GM12878 (cell line): Measurements from ENCODE around the gene SOX30. TPM values are rescaled to one million over a fixed set of nuclear protein-coding genes. Genes with fewer than 3 reads are reported as not detected.

Experiments
- ATAC-seq: fragments of 200-7000 bp; cut with Tn5 transposase; 3 replicates; pipeline ENCODE4 v1.9.1; 2020; ENCODE audit warnings: mild to moderate bottlenecking, moderate library complexity
- BruUV-seq: library from RNA; stranded (reverse); fragments of 400-500 nt; replicated peaks from 2 replicates; lab custom pipeline; 2021; lab: Mats Ljungman, UMichigan
- CTCF ChIA-PET: fragments of 300-600 bp; sonication (Branson Sonifier 250); formaldehyde crosslinking; extraction: SDS; loops from one replicate; lab custom pipeline; 2021; ENCODE audit warnings: inconsistent platforms; lab: Yijun Ruan, JAX
- POLR2A ChIA-PET: fragments of 350-600 bp; formaldehyde crosslinking; extraction: SDS; loops from one replicate; lab custom pipeline; 2021; ENCODE audit warnings: inconsistent platforms; lab: Charles Lee
- RAD21 ChIA-PET: fragments of 300-600 bp; sonication (Branson Sonifier 250); formaldehyde crosslinking; loops from one replicate; lab custom pipeline; 2023; ENCODE audit warnings: antibody characterized with exemption; ENCODE audit not compliant: unreplicated experiment; lab: Charles Lee
- SMC1A ChIA-PET: fragments of 300-600 bp; sonication (Branson Sonifier 250); formaldehyde crosslinking; loops from one replicate; lab custom pipeline; 2023; ENCODE audit not compliant: unreplicated experiment, uncharacterized antibody; lab: Charles Lee
- DNase-seq: peaks from one replicate; pipeline ENCODE4 v3.0.0-alpha.2; 2011; ENCODE audit warnings: low read depth, low spot score
- FAIRE-seq: peaks from 3 replicates; lab custom pipeline; 2011; peaks lifted over from hg19 to GRCh38; lab: Jason Lieb, UNC
- H2AFZ ChIP-seq: 2 replicates; pipeline ENCODE4 v1.6.0; 2011; ENCODE audit warnings: low read depth, low read length, control low read depth; ENCODE audit not compliant: control insufficient read depth
- H3K27ac ChIP-seq: 2 replicates; pipeline ENCODE4 v1.5.1; 2011; ENCODE audit warnings: control low read depth; ENCODE audit not compliant: control insufficient read depth, insufficient read depth
- H3K27me3 ChIP-seq, 2 experiments: replicated peaks in 1 of 2; 2 replicates each; pipeline versions ENCODE4 v1.6.0 to v1.6.1; 2011; ENCODE audit warnings: low read length in 1 of 2; ENCODE audit not compliant: control insufficient read depth in 2 of 2, insufficient read depth in 2 of 2
- H3K36me3 ChIP-seq, 2 experiments: 2 replicates each; pipeline ENCODE4 v1.5.1; 2011; ENCODE audit warnings: low read length in 1 of 2; ENCODE audit not compliant: control insufficient read depth in 2 of 2, insufficient read depth in 2 of 2
- H3K4me1 ChIP-seq: 2 replicates; pipeline ENCODE4 v1.6.1; 2011; ENCODE audit warnings: mild to moderate bottlenecking, low read length, moderate library complexity, mixed read lengths; ENCODE audit not compliant: control insufficient read depth, insufficient read depth
- H3K4me2 ChIP-seq: 2 replicates; pipeline ENCODE4 v1.6.0; 2011; ENCODE audit warnings: control low read depth; ENCODE audit not compliant: control insufficient read depth, insufficient read depth
- H3K4me3 ChIP-seq: fragments of 200-600 bp; sonication (generic); 2 replicates; pipeline ENCODE4 v1.5.1; 2016
- H3K79me2 ChIP-seq: 2 replicates; pipeline ENCODE4 v1.6.0; 2011; ENCODE audit warnings: low read length; ENCODE audit not compliant: control insufficient read depth, insufficient read depth
- H3K9ac ChIP-seq: 2 replicates; pipeline ENCODE4 v1.8.0; 2011; ENCODE audit warnings: low read length, control low read depth, mixed read lengths; ENCODE audit not compliant: control insufficient read depth, insufficient read depth
- H3K9me3 ChIP-seq: replicated peaks from 3 replicates; pipeline ENCODE4 v1.5.1; 2011; ENCODE audit warnings: mild to moderate bottlenecking, low read length; ENCODE audit not compliant: control insufficient read depth, insufficient read depth
- H4K20me1 ChIP-seq: 2 replicates; pipeline ENCODE4 v1.6.0; 2011; ENCODE audit not compliant: control insufficient read depth, insufficient read depth
- CBX3 ChIP-seq: fragments of 200-600 bp; sonication (generic); IDR thresholded peaks from 2 replicates; pipeline ENCODE4 v1.6.1; 2016; ENCODE audit warnings: low read depth, borderline replicate concordance
- DPF2 ChIP-seq: fragments of 450-650 bp; IDR thresholded peaks from 2 replicates; pipeline ENCODE4 v1.6.1; 2017; ENCODE audit warnings: mild to moderate bottlenecking
- EED ChIP-seq: sonication (generic); IDR thresholded peaks from 2 replicates; pipeline ENCODE4 v1.6.1; 2016; ENCODE audit warnings: antibody characterized with exemption, low read depth
- GATAD2B ChIP-seq: fragments of 450-650 bp; conservative IDR thresholded peaks from 2 replicates; pipeline ENCODE4 v1.6.1; 2017; ENCODE audit warnings: low read depth, mild to moderate bottlenecking, moderate library complexity
- HDAC6 ChIP-seq: fragments of 200-600 bp; sonication (generic); IDR thresholded peaks from one replicate; pipeline ENCODE4 v1.8.0; 2017; ENCODE audit warnings: antibody characterized with exemption; ENCODE audit not compliant: unreplicated experiment
- MXI1 ChIP-seq: fragments of 150-350 bp; IDR thresholded peaks from 2 replicates; pipeline ENCODE4 v1.6.1; 2011; ENCODE audit warnings: low read depth, mild to moderate bottlenecking, inconsistent platforms, low read length, improper control_type of control experiment
- NRF1 ChIP-seq: conservative IDR thresholded peaks from 2 replicates; pipeline ENCODE4 v1.6.1; 2011; ENCODE audit warnings: mild to moderate bottlenecking, low read depth, low read length, improper control_type of control experiment
- PKNOX1 ChIP-seq: fragments of 450-650 bp; IDR thresholded peaks from 2 replicates; pipeline ENCODE4 v1.6.1; 2016; ENCODE audit warnings: mild to moderate bottlenecking
- POLR2A ChIP-seq: IDR thresholded peaks from 2 replicates; pipeline ENCODE4 v1.6.1; 2011; ENCODE audit warnings: low read depth, mild to moderate bottlenecking, low read length
- POLR2AphosphoS5 ChIP-seq: IDR thresholded peaks from 2 replicates; pipeline ENCODE4 v1.6.1; 2011; ENCODE audit warnings: mild to moderate bottlenecking, low read length, inconsistent platforms
- SP1 ChIP-seq: IDR thresholded peaks from one replicate; pipeline ENCODE4 v1.6.1; 2011; ENCODE audit warnings: low read depth, low read length
- SRF ChIP-seq, 2 experiments: IDR thresholded peaks; 2 replicates each; pipeline ENCODE4 v1.6.1; 2011; ENCODE audit warnings: low read depth in 2 of 2, low read length in 2 of 2, mild to moderate bottlenecking in 1 of 2, moderate library complexity in 1 of 2
- TARDBP ChIP-seq: IDR thresholded peaks from 2 replicates; pipeline ENCODE4 v1.6.1; 2016; ENCODE audit warnings: borderline replicate concordance
- USF1 ChIP-seq: IDR thresholded peaks from 2 replicates; pipeline ENCODE4 v1.6.1; 2011; ENCODE audit warnings: borderline replicate concordance, low read depth, mild to moderate bottlenecking, moderate library complexity, mixed read lengths, low read length; ENCODE audit not compliant: insufficient read depth; ENCODE audit errors: extremely low read length
- ZNF207 ChIP-seq: fragments of 450-650 bp; IDR thresholded peaks from 2 replicates; pipeline ENCODE4 v1.6.1; 2014; ENCODE audit warnings: antibody characterized with exemption, mild to moderate bottlenecking, borderline replicate concordance
- ZNF217 ChIP-seq: fragments of 450-650 bp; IDR thresholded peaks from 2 replicates; pipeline ENCODE4 v1.6.1; 2017; ENCODE audit warnings: antibody characterized with exemption, mild to moderate bottlenecking
- ZNF24 ChIP-seq: fragments of 450-650 bp; IDR thresholded peaks from 2 replicates; pipeline ENCODE4 v1.6.1; 2017; ENCODE audit warnings: antibody characterized with exemption, mild to moderate bottlenecking
- WGBS: methylation state at CpG from one replicate; pipeline ENCODE4 v1.1.6; 2016; ENCODE audit warnings: low lambda C conversion rate; ENCODE audit not compliant: insufficient replicate concordance, insufficient coverage; ENCODE audit errors: missing lambda C conversion rate; 5-methylcytosine and 5-hydroxymethylcytosine counted together
- in situ Hi-C: fragments of 300-500 bp; cut with MboI; formaldehyde crosslinking; loops from 9 replicates; pipeline ENCODE4 v1.14.3; 2018; ENCODE audit warnings: mixed read lengths
- intact Hi-C: fragments of 100-400 bp; cut with micrococcal nuclease; formaldehyde crosslinking; loops from one replicate; pipeline ENCODE4 v1.14.2; 2022; ENCODE audit not compliant: unreplicated experiment
- polyA plus RNA-seq, 11 experiments: library from polyadenylated mRNA; depleted of rRNA in 4 of 11; unstranded in 6 of 11; stranded (reverse) in 5 of 11; fragments of >200 nt; fragmentation: Nextera tagmentation in 4 of 11; fragmentation: Illumina TruSeq in 1 of 11; extraction: Ambion mirVana in 4 of 11; extraction: Trizol in 1 of 11; gene quantifications; 1 replicate in 1 of 11; 2 replicates in 10 of 11; pipeline versions ENCODE4 v1.2.1 to v1.2.3, GENCODE V29; 2011 to 2016; ENCODE audit warnings: inconsistent platforms in 2 of 11, missing spikeins in 2 of 11, low read depth in 1 of 11
- total RNA-seq, 4 experiments: library from RNA; depleted of rRNA in 3 of 4; stranded (reverse); fragments of >200 nt in 3 of 4; fragmentation: Illumina TruSeq in 1 of 4; extraction: Trizol in 1 of 4; gene quantifications; 2 replicates each; pipeline versions ENCODE4 v1.2.1 to v1.2.3, GENCODE V29; 2013 to 2021
- TF ChIP-seq, protein P1 (sequence below): fragments of 450-650 bp; IDR thresholded peaks from 2 replicates; pipeline ENCODE4 v1.6.1; 2018; ENCODE audit warnings: mild to moderate bottlenecking, low read depth, moderate library complexity; ENCODE audit not compliant: partially characterized antibody
- TF ChIP-seq, protein P2 (sequence below): IDR thresholded peaks from 2 replicates; pipeline ENCODE4 v1.6.1; 2012; ENCODE audit warnings: low read depth, low read length, improper control_type of control experiment

SOX30 gene
- total and polyA plus RNA-seq, 10 of the 15 experiments (the other 5 are each of a cell fraction or from before 2014, with no cell fraction given) = 0.06 to 0.32 (median 0.10) TPM; not detected in 2

DNA sequence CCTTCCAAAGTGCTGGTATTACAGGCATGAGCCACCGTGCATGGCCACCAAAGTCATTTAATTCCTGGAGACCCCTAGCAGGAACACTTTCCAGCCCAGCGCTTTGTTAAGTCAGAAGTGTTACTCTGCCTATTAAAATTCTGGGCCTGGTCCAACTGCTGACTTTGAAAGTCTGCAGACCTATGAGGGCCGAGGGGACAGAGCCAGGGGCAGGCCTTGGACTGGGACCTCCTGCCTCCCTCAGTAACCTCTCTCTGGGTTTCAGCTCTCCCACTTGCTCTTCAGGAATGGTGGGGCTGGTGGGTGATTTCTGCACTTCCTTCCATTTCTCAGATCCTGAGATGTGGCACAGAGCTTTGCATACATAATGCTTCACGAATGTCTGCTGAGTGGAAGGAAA, 28.8 kb upstream of the SOX30 start:
- ATAC-seq (no peak), DNase-seq (no peak), FAIRE-seq (no peak)
- Histone ChIP-seq H2AFZ (no peak overlapping the region), H3K4me2 (no peak overlapping the region), H3K9ac (no peak overlapping the region), H3K27me3 (no peaks in the 10 kb centered on the region; a peak in 1 of 4 replicates), H4K20me1 (no peaks in the 10 kb centered on the region), H3K79me2 (no peaks in the 10 kb centered on the region), H3K27ac (no peak overlapping the region), H3K9me3 (no peaks in the 10 kb centered on the region), H3K36me3 (no peaks in the 10 kb centered on the region), H3K4me1 (no peaks in the 10 kb centered on the region), H3K4me3 (no peak overlapping the region)
- ChIA-PET POLR2A (interaction anchor here (0.9 kb wide), 1 partner anchor 72 kb away, joined by 4 read pairs; no protein-coding TSS in a partner anchor), SMC1A (interaction anchor here (1.2 kb wide), 1 partner anchor 211 kb away, joined by 3 read pairs; no protein-coding TSS in a partner anchor), CTCF (interaction anchor here (0.6 to 2.1 kb wide), 4 partner anchors 12 to 62 kb away, joined by 3 to 7 read pairs (median 4); no protein-coding TSS in a partner anchor), RAD21 (interaction anchor here (1.5 kb wide), 1 partner anchor 38 kb away, joined by 4 read pairs; no protein-coding TSS in a partner anchor)
- in situ Hi-C loops = no loop called here
- intact Hi-C loops = no loop called here
- WGBS = 32% methylated on average over 4 of the region's 4 CpGs
- BruUV-seq = no TSS peak
- TF ChIP-seq, protein P1, sequence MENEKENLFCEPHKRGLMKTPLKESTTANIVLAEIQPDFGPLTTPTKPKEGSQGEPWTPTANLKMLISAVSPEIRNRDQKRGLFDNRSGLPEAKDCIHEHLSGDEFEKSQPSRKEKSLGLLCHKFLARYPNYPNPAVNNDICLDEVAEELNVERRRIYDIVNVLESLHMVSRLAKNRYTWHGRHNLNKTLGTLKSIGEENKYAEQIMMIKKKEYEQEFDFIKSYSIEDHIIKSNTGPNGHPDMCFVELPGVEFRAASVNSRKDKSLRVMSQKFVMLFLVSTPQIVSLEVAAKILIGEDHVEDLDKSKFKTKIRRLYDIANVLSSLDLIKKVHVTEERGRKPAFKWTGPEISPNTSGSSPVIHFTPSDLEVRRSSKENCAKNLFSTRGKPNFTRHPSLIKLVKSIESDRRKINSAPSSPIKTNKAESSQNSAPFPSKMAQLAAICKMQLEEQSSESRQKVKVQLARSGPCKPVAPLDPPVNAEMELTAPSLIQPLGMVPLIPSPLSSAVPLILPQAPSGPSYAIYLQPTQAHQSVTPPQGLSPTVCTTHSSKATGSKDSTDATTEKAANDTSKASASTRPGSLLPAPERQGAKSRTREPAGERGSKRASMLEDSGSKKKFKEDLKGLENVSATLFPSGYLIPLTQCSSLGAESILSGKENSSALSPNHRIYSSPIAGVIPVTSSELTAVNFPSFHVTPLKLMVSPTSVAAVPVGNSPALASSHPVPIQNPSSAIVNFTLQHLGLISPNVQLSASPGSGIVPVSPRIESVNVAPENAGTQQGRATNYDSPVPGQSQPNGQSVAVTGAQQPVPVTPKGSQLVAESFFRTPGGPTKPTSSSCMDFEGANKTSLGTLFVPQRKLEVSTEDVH = no peak
- TF ChIP-seq TARDBP (no peak), USF1 (no peak), POLR2AphosphoS5 (no peak), CBX3 (no peak), DPF2 (no peak), EED (no peak), ZNF24 (no peak), SP1 (no peak), ZNF217 (no peak), MXI1 (no peak), POLR2A (no peak), PKNOX1 (no peak), HDAC6 (no peak), SRF (IDR thresholded peaks at IDR 0.05; ENCODE audit: low read depth in 2 of 2, low read length in 2 of 2) (no peak), NRF1 (no peak), GATAD2B (no peak), ZNF207 (no peak)
- TF ChIP-seq, protein P2, sequence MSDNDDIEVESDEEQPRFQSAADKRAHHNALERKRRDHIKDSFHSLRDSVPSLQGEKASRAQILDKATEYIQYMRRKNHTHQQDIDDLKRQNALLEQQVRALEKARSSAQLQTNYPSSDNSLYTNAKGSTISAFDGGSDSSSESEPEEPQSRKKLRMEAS = no peak
